M059J (cell line): Measurements from ENCODE around the gene ENTHD1. TPM values are rescaled to one million over a fixed set of nuclear protein-coding genes. Genes with fewer than 3 reads are reported as not detected.

ENCODE experiments used
- DNase-seq: peaks from one replicate; pipeline ENCODE4 v3.0.0-alpha.2; 2012; ENCODE audit warnings: low read depth
- total RNA-seq: library from RNA; depleted of rRNA; stranded (reverse); fragments of >200 nt; shearing (Covaris generic); gene quantifications from 2 replicates; pipeline ENCODE4 v1.2.3, GENCODE V29; 2014

Gene ENTHD1
- total RNA-seq, 1 experiment from 2014 or later: not detected

DNA sequence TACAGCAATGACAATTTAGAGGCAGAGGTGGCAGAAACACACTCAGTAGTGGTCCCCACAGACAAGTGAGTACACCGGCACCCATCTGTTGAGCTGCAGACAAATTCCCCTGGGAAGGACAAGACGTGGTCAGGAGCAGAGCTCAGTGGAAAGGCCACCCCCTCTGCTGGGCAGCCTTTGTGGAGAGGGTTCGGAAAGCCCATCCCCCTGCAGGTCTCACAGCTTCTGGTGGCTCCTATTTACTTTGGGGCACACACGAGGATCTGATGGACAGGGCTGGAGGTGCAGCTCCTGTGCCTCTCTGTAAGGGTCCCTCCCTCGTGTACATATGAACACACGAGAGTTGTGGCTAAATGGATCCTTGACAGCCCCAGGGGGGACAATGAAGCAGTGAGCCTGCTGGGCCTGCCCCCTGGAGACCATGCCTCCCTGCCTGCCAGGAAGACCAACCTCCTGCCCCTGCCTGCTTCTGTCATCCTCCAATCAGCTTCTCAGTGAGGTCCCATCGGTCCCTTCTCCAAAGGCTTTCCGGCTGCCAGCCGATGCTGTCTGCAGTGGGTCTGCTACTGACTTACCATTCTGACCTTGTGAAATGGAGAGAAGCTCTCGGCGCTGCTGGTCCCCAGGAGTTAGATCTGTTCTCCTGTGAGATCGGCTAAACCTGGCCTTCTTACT lies 161.5 kb downstream of the ENTHD1 start:
- no peak for DNase-seq

DNA sequence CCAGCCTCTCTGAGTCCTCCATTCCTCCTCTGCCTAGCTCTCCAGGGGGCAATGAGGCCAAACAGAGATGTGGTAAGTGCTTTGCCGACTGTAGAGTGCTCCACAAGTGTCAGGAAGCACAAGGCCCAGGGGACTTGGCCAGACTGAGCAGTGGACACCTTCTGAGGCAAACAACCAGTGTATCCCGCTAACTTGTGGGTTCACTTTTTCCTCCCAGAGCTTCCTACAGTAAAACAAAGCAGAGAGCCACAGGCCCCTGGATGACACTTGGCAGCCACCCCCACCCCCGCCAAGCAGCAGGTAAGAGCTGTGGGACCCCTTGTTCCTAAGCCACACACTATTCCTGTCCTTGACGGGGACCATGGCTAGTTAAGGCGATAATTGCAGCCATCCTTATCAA lies 162.1 kb downstream of the ENTHD1 start:
- no peak for DNase-seq

DNA sequence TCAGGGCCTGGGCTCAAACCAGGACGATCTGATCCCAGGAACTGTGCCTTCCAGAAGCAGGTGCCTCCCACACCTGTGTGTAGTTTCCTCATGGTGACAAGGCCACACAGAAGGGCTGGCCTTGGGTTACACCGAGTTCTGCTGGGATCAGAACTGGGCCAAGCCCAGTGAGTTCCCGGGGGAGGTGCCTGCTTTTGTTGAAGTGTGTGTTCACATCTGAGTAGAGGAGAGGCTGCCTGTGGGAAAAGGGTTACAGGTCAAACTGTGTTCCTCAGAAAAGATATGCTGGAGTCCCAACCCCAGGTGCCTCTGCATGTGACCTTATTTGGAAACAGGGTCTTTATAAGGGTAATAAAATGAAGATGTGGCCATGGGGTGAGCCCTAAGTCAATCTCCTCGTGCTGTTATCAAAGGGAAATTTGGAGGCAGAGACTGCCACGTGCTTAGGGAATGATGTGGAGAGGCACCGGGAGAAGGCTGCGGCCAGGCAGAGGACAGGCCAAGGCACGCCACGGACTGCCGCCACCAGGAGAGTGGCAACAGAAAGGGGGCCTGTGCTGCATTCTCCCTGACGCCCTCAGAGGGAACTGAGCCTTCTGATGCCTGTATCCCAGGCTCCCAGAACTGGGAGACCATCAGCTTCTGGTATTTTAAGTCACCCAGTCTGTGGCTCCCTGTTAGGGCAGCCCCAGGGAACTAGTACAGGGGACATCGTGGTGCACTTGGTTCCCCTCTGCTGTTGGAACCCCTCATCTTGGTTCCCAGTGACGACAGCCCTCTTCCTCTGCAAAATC lies 164.2 kb downstream of the ENTHD1 start:
- DNase-seq: no peak

DNA sequence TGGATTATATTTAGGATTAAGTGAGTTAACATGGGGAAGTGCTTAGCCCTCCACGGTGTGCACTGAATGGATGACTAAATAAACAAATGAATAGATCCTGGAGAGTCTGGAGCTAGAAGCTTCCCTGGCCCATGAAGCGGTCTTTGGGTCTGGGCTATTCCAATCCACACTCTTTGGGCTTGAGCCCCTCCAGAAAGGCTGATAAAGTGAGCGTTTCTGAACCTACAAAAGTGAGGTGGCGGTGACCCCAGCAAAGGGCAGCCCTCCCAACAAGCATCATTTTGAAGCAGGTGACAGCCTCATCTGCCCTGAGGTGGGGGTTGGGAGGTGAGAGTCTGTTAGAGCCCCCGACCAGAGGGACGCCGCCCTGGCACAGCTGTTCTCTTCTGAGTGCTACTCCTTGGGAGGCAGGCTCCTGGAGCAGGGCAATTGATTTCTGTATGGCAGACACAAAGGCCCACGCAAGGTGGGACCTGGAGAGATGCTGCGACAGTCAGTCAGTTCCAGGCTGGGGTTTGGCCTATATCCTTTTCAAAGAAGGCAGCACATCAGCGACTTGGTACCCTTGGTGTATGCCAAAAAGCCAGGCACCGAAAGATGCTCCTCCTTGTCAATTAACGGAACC lies 165.2 kb downstream of the ENTHD1 start:
- DNase-seq: no peak

DNA sequence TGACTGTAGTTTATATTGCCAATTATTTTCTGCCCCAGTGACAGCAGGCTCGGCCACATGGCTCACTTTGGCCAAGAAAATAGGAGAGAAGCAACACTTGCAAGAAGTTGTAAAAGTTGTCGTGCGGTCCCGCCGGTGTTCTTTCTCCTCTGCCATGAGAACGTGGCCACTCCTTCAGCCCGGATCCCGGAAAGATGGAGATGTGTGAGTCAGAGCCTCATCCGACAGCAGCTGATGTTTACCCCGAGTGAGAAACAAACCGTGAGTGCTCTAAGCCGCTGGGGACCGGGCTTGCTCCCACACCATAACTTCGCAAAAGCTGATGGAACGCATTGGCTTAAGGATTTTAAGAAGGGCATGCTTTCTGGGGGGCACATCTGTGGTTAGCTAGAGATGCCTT lies 166.0 kb downstream of the ENTHD1 start:
- no peak for DNase-seq

DNA sequence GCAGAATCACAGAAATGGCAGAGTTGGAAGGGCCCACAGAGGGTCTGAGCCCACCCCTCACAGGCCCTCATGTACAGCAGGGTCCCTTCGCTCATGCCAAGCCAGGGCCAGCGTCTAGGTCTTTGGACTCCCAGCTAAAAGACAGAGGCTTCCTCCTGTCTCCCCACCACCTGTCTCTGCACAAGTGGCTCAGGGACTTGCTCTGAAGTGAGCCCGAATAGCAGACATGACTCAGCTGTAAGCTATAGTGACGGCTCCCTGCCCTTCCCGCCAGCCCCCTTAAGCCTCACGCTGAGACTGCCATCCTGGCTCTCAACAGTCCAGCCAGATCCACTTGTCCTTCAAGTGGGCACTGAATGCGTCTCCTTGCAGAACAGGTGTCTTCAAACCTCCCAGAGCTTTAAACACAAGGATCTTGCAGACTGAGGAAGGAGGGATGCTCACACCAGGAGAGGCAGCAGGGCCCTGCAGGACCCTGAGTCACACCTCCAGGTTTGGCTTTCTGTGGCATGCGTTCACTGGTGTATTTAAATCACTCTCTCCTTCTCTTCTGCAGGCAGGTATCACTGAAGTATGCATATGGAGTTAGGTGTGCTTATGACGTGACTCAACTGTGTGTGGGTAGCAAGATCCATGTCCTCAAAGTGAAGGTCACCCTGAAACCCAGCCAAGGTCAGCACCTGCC lies 168.1 kb downstream of the ENTHD1 start:
- DNase-seq: no peak

DNA sequence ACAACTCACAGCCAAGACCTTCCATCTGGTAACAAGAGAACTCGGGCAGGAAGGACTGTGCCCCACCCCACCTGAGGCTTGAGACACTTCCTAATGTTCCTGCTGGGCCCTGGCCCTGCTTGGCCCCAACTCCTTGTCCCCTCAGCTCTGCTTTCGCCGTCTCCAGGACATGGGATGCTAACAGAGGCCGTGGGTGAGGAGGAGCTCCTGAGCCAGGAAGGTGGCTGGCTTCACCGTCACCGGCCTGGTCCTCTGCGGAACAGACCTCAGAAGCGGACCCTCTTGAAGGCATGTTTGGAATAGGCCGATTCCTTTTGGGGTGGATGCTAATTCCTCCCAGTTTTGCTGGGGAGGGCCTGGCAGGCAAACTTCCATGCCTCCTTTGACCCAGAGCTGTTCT lies 168.7 kb downstream of the ENTHD1 start:
- no peak for DNase-seq

DNA sequence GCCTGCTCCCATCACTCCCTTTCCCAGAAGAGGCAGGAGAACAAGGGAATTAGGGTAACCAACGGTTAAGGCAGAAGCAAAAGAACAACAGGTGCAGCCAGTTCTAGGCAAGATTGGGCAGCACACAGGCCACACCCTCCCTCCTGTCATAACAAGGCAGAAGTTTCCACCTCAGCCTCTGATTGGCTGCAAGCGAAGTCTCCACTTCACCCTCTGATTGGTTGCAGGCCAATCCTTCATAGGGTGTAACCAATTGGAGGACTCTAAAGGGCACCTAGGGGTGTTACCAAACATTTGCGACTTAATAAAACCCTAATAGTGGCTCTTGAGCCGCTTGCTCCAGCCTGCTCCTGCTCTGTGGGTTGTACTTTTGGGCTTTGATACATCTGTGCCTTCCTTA lies 169.2 kb downstream of the ENTHD1 start:
- no peak for DNase-seq

DNA sequence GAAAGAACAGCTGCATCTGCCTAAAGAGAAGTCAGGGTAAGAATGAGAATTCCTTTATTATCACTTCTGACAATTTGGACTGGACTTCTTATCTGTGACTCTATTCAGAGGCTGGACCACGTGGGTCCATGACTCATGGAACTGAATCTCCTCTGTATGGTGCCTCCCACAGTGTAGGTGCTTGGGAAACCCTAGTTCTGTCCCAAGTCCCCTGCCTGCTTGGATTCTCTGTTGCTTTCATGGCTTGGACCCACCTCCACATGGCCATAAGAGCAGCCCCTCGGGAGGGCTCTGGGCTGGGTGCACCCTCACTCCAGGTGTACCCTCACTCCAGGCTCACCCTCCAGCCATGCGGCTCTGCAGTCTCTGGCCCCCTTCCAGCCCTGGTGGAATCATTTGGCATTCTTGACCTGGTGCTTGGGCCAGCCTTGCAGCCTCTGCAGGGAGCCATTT lies 169.6 kb downstream of the ENTHD1 start:
- DNase-seq: peak; percentile 44

DNA sequence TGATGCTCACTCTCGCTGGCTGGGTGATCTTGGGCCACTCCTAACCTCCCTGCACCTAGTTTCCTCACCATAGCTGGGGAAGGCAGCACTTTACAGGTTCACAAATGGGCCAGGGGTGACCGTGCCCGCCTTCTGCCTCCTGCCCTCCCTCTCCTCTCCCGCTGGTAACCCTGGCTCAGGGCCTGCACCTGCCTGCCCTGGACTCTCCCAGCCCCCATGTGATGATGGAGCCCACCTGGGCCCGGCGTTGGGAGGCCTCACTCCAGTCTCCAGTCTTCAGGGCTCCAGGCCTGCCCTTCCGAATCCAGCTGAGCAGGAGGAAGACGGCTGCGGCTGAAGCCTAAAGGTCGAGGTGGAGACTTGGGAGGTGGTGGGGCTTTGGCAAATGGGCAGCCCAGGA lies 170.1 kb downstream of the ENTHD1 start:
- DNase-seq: no peak

DNA sequence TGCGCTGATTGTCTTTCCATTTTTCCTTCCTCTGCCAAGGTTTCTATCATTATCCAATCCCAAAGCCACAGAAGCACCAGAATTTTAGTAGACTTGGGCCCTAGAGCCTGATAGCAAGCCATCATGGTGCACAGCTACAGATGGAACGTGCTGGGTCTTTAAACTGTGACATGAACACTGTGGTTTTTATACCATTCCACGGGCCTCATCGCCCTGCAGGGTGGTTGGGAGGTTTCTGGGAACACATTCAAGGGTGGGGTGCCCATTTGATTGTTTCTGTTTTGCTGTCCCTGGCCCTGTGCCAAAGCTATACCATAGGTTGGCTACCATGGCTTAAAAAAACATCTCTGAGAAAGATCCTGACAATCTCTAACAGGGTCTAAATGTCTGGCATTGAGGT lies 171.1 kb downstream of the ENTHD1 start:
- DNase-seq: no peak

DNA sequence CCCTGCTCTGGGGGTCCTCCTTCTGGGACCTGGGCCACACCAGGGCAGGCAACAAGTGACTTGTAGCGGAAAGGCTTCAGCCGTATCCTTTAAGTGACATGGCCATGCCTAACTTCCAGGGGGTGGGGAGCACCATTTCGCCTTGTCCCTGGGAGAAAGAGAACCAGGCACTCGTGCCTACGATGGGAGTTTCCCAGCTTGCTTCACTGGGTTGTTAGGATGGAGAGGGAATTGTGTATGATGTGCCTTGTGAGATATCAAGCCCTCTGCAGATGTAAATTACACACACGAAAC lies 171.6 kb downstream of the ENTHD1 start:
- DNase-seq: no peak

DNA sequence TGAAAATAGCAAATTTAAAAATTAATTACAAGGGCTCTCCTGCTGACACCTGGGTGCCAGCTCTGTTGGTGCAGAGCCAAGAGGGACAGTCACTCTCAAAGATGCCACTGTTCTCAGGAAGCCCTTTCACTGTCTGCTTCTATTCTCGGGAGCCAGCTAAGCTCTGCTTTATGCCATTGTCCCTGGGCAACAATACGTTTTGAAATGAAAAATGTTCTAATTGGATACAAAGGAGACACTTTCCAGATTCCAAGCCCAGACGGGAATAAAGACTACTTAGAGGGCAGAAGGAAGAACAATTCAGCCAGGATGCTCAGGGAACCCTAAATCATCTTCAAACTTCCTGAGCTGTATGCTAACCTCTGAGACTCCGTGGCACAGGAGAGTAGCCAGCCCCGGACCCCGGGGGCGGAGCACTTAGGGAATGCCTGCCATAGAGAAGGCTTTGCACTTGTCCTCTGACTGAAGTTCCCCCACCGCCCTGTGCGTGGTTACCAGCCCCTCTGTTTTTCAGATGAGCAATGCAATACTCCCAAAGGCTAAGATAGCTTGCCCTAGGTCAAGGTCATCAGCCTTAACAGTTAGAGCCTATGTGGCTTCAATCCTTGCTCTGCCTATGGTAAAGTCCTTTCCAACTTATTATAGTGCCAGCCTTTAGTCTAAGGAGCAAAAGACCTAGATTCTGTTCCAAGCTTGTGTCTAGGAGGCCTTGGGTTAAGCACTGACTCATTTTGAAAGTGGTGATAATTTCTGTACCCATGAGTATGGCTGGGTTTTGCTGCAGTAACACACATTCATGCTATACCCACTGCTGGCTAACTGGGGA lies 172.1 kb downstream of the ENTHD1 start:
- DNase-seq: no peak

DNA sequence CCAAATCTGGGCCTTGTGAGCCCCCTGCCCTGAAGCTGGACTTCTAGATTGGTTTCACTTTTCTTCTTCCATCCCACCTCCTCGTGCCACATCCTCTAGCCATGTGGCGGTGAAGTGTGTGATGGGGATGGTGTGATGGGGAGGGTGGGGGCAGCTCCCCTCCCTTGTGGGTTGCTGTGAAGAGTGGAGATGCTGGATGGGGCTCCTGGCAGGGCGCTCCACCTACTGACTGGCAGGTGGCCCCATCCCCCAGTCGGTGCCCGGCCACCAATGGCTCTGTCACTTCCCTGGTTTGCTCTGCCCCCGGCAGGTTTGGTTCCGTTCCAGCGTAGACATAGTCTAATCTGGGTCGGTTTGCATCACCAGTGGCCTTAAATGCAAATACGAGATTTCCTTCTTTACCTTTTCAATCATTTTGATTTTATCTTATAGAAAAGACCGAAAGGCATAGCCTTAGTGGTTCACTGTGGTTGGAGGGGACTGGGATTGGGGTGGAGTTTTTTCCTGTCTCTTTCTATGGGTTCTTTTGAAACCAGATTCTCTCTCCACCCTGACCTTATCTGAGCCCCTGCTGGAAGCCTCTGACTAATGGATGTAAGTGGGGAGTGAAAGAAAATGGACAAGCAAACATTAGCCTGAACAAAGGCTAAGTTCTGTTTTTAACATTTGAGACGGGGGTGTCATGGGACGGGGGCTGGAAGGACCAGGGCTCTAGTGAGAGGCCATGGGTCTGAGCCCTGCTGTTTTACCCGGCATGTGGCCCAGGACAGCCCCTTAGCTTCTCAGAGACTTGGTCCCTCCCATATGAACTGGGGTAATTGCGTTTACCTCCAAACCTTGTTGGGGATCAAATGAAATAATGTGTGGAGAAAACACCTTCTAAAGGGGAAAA lies 173.8 kb downstream of the ENTHD1 start:
- no peak for DNase-seq

DNA sequence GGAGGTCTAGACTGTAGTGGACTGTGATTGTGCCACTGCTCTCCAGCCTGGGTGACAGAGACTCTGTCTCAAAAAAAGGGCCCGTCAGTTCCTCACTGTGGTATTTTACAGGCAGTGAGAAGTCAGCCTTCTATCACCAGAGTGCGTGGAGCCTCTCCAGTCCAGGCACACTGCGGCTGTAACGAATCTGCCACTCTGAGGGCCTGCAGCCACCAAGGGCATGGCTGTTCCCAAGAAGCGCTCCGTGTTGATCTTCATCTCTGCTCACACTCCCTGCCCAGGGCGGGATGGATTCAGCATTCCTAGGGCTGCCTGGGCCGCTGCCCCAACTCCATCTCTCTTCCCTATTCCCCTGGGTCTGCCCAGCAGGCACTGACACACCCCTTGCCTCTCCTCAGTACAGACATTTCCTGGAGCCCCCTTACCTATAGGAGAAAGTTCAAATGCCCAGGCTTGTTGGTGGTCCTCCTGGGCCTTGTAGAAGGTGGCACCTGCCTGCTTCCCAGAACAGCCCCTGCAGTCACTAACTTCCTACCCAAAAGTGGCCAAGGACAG lies 174.6 kb downstream of the ENTHD1 start:
- no peak for DNase-seq

DNA sequence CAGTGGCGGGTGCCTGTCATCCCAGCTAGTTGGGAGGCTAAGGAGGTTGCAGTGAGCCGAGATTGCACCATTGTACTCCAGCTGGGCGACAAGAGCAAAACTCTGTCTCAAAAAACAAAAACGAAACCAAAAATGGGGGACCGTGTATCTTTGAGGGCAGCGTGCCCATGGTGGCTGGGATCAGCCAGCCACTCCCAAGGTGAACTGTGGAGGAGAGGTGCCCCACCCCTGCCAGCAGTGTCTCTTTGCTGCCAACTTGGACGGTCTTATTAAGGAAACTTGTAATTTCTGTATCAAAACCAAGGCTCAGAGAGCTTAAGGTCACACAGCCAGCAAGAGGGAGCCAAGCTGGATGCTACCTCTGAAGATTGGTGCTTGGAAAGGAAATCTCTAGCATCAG lies 175.4 kb downstream of the ENTHD1 start:
- DNase-seq: no peak

DNA sequence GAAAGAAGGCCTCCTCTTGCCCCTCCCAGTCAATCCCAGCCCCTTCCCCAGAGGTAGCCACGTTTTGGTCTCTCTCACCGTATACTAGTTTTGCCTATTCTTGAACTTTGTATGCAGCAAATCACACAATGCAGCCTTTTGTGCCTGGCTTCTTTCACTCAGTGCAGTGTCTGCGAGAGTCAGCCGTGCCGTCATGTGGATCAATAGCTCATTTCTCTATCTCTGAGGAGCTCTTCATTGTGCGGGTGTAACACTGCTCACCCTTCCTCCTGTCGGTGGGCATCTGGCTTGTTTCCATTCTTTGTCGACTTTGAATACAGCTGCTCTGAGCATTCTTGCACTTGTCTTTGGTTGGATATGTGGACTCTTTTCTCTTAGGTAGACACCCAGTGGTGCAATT lies 176.5 kb downstream of the ENTHD1 start:
- DNase-seq: no peak

DNA sequence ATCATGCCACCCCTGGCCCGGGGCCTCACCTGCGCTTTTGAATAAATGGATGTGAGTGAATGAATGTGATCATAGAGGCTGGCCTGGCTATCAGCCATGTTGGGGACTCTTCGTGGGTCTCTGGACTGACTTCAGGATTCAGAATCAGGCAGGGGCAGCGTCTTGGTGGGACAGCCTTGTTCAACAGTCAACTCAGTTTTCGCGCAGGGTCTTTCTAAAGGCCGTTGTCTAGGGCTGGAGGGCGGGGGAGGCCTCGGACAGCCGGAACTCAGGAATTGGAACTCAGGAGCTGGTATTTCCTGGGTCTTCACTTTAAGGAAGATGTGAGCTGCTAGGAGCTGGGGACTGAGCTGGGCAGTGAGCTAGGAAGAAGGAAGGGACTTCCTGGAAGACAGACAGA lies 177.0 kb downstream of the ENTHD1 start:
- no peak for DNase-seq

DNA sequence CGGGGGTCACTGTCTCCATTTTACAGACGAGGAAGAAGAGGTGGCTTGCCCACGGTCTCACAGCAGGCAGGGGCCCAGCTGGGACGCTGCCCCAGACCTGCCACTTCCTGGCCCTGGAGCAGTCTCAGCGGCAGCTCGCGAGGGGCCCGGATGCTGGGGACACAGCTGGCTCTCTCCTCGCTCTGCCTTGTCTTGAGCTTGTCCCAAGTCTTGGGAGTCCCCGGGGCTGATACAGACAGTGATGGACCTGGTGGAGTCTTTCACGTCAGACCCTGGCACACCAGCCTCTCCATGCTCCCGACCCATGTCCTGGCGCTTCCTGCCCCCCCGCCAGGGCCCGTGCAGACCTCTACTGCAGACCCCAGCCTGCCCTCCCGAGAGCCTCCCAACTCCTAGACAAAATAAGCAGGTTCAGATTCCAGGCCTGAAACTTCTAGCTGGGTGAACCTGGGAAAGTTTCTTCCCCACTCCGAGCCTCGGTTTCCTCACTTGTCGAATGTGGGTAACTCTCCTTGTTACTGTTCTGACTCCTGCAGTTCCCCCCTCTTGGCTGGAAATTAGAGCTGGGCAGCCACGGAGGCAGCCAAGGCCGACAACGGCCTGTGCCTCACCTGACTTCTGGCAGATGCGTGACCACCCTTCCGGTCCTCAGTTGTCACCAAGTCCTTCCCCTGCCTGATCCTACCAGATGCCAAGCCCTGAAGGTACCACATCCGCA lies 177.6 kb downstream of the ENTHD1 start:
- DNase-seq: no peak

DNA sequence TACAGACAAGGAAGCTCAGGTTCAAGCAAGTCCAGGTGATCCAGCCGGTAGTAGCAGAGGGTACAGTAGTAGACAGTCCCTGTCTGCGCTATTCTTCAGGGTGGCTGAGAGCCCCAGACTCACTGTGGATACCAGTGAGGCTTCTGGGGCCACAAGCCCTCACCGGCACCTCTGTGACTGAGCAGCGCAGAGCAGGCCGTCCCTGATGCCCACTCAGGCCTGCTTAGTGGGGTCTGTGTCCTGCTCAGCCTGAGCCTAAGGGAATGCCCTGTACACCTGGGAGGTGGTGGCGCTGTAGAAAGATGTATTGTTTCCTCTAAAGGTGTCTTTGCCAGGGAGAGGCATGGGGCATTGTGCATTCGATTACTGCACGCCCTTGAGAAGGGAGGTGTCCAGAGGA lies 179.2 kb downstream of the ENTHD1 start:
- DNase-seq: no peak
